Activated CD4-positive, CD25-positive, alpha-beta regulatory T cell treated with anti-CD3 and anti-CD28 coated beads, Interleukin-2, amount 50 U/mL, for 72 hours (primary cell): ENCODE data around the gene RGSL1.
A peak's percentile ranks its signal among the peaks of the same experiment; 100 is the strongest.

Experiments used
- DNase-seq: peaks from one replicate; pipeline ENCODE4 v3.0.0; 2021

The RGSL1 gene

GRCh38 chr1:182555493-182555892 lies 105.5 kb downstream of the RGSL1 start:
- no peak for DNase-seq

DNA sequence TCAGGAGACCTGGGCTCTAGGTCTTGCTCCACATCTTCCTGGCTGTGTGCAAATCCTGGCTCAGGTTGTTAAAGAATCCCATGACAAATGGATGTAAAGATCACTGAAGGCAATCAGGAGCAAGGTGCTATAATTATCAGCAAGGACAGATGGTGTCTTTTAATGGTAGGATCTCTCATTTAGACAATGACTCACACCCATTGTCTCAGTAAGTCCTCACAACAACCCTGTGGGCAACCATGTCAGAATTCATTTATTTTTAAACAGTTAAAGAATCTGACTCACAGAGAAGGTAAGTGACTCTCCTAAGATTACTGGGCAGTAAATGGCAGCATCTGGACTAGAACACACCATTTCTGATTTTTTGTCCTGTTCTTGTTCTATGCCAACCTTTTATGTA lies 106.3 kb downstream of the RGSL1 start:
- no peak for DNase-seq

GRCh38 chr1:182560392-182560984 lies 110.5 kb downstream of the RGSL1 start:
- no peak for DNase-seq

- DNase-seq = no peak
Measured at GRCh38 chr1:182561456-182561855, 111.5 kb downstream of the RGSL1 start.

- DNase-seq = no peak
Measured at GRCh38 chr1:182563095-182563494, 113.1 kb downstream of the RGSL1 start.

DNA sequence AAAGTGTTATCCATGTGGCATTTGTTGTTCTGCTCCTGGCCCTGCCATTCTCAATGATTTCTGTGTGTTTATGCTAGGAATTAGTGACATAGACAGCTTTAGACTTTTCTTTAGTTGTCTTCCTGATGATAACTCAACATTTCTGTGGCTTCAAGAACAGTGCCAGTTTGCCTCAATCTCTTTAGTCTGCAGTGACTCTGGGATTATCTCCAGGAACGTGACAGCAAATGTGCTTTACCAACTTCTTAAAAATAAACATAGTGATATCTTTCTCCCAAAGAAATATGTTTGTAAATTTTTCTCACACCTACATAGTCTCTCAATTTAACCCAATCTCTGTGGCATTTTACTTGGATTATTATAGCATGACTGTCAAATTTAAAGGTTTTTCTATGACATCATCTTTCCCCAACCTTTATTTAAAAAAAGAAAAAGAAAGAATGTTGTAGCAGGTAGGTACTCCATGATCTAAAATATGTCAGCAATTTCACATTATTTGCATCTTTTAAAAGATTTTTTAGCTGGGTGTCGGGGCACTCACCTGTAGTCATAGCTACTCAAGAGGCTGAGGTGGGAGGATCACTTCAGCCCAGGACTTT lies 114.6 kb downstream of the RGSL1 start:
- DNase-seq = no peak

GRCh38 chr1:182565537-182565936 lies 115.6 kb downstream of the RGSL1 start:
- no peak for DNase-seq

DNA sequence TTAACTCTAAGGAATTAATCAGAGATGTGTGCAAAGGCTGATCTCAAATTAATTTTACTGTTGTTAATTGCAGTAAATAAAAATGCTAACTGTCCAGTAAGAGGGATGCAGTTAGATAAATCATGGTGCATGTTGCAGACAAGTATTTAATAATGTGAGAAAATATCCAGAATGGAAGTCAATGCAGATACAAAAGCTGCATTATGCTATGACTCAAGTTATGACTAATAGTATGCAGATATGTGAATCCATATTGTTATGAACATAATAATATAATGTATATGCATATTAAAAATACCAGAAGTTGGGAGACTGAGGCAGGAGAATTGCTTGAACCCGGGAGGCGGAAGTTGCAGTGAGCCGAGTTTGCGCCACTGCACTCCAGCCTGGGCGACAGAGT lies 117.7 kb downstream of the RGSL1 start:
- no peak for DNase-seq

DNA sequence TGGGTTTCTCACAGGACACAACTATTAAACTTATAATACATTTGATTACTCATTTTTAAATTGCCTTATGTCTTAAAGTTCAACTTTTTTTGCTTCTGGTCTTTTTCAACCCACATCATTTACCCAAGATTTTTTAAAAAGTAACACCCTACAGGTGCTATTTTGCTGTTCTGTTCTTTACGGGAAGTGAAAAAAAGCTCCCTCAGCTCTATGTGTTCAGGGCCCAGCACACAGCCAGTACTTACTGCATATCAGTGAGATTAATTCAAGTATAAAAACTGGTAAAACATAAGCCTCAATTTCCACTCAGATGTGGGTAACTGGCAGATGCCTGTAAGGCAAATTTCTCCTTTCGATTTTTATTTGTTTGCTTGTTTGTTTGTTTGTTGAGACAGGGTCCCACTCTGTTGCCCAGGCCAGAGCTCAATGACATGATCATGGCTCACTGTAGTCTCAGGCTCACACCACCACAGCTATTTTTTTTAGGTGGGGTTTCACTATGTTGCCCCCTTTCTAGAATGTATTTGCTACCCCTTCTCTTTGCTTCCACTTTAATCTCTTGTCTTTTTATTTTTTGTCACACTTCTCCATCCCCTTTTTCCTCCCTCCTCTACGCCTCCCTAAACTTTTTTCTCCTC lies 118.8 kb downstream of the RGSL1 start:
- DNase-seq = no peak

GRCh38 chr1:182569939-182570610 lies 120.1 kb downstream of the RGSL1 start:
- DNase-seq = no peak

- DNase-seq = no peak
Measured at GRCh38 chr1:182570611-182570970, 120.6 kb downstream of the RGSL1 start.

DNA sequence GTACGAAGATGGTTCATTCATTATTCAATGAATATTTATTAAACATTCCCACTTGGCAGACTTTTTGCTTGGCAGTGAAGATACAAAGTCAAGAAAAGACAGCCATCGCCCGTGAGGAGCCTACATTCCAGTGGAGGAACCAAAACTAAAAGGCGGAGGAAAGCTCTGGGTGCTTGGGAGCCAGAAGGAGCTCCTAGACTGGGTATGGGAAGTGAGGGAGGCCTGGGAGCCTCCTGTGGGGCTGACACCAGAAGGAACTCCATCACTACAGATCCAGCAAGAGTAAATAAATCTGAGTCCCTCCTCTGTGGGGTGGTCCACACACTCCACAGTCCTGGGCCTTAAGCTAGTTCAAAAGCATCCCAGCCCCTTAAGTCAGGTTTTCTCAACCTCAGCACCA lies 124.2 kb downstream of the RGSL1 start:
- DNase-seq = no peak

DNA sequence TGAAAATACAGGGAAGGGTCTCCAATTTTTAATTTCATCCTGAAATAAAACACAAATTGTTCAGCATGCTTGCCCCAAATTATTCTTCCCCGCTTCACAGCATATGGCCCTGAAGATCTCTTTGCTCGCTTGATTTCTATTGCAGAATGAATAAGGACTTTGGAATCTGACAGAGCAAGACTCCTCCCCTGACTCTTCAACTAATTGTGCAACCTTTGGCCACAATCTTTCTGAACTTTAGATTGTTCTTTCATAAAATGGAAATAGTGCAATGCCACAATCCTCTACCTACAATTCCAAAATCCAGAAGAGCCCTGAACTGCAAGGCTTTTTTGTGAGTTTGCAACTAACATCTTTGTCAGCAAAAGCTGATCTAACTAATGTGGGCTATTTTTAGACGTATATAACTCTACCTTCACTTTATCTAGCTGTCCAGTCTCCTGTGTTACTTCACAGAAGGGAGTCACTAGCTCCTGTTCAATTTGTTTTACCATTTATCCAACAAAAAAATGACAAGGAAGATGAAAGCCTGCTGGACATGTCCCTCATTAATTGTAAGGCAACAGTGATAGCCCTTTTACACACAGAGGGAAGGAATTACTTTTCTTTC lies 125.7 kb downstream of the RGSL1 start:
- no peak for DNase-seq

DNA sequence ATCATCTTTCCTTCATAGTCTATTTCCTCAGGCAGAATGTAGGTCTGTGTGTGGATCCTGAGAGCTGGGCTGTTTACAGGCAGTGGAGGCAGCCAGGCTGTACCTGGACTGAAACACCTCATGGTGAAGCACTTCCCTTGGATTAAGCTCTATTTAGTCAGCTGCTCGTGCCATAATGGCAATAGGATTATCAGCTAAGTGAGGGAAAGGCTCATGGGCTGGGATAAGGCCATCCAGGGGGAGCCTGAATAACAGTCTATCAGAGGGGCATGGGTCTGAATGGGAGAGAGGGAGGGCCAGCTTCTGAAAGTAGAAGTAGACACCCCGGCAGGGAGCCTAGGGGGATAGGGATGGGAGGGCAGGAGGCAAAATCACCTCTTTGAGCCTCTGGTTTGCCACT lies 130.8 kb downstream of the RGSL1 start:
- no peak for DNase-seq

DNA sequence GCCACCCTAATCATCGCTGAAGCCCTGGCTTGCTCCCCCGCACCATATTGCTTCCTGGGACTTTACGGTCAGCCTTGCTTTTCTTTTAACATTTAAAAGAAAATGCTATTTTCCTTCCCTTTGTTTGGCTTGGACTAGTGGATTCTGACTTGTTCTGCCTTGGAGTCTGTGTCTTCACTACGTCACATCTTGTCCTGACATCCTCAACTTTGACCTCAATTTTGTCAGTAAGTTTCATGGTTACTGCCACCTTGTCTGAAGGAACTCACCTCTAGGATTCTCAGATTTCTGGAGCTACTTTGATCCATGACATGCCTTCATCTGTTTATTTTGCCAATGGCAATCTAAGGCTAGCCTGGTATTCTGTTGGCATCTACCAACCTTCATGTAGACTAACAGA lies 134.8 kb downstream of the RGSL1 start:
- no peak for DNase-seq

DNA sequence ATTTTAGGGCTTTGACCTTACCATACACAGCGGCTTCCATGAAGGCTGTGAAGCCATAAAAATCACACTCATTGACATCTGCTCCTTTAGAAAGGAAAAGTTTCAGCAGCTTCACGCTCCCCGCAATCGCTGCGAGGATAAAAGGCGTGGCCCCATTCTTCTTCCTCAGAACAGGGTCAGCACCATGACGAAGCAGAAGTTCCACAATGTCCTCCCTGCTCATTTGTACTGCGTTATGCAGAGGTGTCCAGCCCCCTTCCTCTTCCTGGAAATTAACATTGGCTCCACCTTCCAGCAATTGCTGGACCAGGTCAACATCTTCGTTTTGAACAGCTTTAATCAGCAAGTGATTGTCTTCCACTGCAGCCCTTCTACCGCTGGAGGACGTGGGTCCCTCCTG lies 136.4 kb downstream of the RGSL1 start:
- no peak for DNase-seq

- no peak for DNase-seq
Measured at GRCh38 chr1:182587093-182587492, 137.1 kb downstream of the RGSL1 start.

DNA sequence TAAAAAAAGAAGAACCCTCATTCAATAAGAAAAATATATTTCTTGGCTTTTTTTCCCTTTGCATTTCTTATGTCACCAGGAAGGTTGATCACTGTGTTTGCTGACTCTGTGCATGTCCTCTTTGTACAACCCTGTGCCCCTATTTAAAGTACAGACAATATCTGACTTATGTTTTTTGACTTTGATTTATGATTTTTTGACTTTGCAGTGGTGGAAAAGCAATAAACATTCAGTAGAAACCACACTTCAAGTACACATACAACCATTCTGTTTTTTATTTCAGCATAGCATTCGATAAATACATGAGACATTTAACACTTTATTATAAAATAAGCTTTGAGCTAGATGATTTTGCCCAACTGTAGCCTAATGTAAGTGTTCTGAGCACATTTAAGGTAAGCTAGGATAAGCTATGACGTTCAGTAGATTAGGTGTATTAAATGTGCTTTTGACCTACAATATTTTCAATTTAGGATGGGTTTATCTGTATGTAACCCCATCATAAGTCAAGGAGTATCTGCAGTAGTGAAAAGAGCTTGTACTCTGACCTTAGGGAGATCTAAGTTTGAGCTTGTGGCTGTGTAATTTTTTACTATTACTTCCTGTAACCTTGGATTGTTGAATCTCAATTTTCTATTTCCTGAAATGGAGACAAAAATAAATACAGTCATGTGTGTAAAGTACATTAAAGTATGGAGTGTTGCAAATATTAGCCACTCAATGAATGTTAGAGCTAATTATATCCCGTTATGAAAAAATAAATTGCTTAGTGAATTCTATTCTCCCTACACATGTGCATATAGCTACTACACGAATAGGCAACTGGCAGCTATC lies 137.9 kb downstream of the RGSL1 start:
- DNase-seq = no peak

GRCh38 chr1:182588500-182589396 lies 138.8 kb downstream of the RGSL1 start, which contains the start of gene RNASEL:
Gene RNASEL, minus strand, starts transcription at chr1:182589256. Its CDS starts 2,450 bp downstream, at chr1:182586806.
- peak; percentile 55 for DNase-seq

DNA sequence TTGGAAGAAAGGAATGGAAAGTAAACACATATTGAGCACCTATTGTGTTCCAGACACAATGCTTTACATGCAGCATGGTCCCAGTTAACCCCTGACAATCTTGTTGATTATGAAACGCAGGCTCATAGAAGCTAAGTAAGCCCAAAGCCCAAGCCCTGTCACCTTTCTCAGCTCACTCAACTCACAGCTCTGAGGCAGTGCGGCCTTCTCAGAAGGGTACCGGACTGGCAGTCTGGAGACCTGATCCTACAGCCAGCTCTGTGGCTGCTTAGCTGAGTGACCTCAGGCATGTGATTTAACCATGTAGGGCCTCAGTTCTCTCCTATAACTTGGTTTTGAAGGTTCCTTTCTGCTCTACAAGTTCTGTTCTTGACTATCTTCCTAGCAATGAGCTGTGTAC lies 139.6 kb downstream of the RGSL1 start:
- no peak for DNase-seq

GRCh38 chr1:182589931-182590330 lies 140.0 kb downstream of the RGSL1 start:
- no peak for DNase-seq
